ENCODE data around the gene AFF3. TPM values are rescaled to one million over a fixed set of nuclear protein-coding genes. Genes with fewer than 3 reads are reported as not detected.

Gene AFF3
- total RNA-seq, 1 experiment from 2014 or later, result 0.22 TPM

- no peaks in the 10 kb centered on the region for H3K79me1 ChIP-seq (ENCODE audit: insufficient read depth, low read depth, low read length, poor library complexity, severe bottlenecking)
- no peaks in the 10 kb centered on the region for H3K79me2 ChIP-seq (ENCODE audit: insufficient read depth, low read length)
- Mint-ChIP-seq H3K27me3 (ENCODE audit: low read depth) (peaks cover 5% of the 10 kb centered on the region), H3K36me3 (ENCODE audit: insufficient read depth in 1 of 3, low read depth in 3 of 3) (no peaks in the 10 kb centered on the region), H3K27ac (no peak overlapping the region; a peak in 1 of 7 replicates), H3K4me3 (no peak overlapping the region; a peak in 1 of 5 replicates), H3K9me3 (no peaks in the 10 kb centered on the region), H3K4me1 (peaks cover 3 to 4% of the 10 kb centered on the region in 2 experiments; a peak in 1 of 4 replicates)
- H3K27me3 ChIP-seq (ENCODE audit: insufficient read depth, low read length), result no peaks in the 10 kb centered on the region
- no peak overlapping the region for H3K4ac ChIP-seq (ENCODE audit: low read depth, low read length)
- no peak overlapping the region for H3K27ac ChIP-seq (ENCODE audit: insufficient read length, low read depth, low read length)
- no peaks in the 10 kb centered on the region for H3K9me3 ChIP-seq (ENCODE audit: control insufficient read depth, low read depth, low read length)
- no peak overlapping the region for H2BK20ac ChIP-seq (ENCODE audit: low read depth, low read length, poor library complexity, severe bottlenecking)
- H2AK5ac ChIP-seq (ENCODE audit: insufficient read length, low read length), result no peak overlapping the region
- H4K91ac ChIP-seq (ENCODE audit: insufficient read length, low read depth, low read length), result no peak overlapping the region
- no peak for DNase-seq
- H3K4me1 ChIP-seq (ENCODE audit: insufficient read depth, low read length), result no peaks in the 10 kb centered on the region
- H2BK5ac ChIP-seq (ENCODE audit: insufficient read length, low read length), result no peak overlapping the region
- no peak overlapping the region for H3K14ac ChIP-seq (ENCODE audit: insufficient read depth, low read length)
- no peak overlapping the region for H3T11ph ChIP-seq (ENCODE audit: low read length)
- no peak overlapping the region for H2BK120ac ChIP-seq (ENCODE audit: low read depth, low read length, poor library complexity, severe bottlenecking)
- no peak overlapping the region for H2BK12ac ChIP-seq (ENCODE audit: insufficient read length, low read depth, low read length)
- no peak overlapping the region for H2AFZ ChIP-seq (ENCODE audit: low read length)
- H3K23me2 ChIP-seq (ENCODE audit: insufficient read length, low read depth, low read length, poor library complexity, severe bottlenecking), result no peaks in the 10 kb centered on the region
- no CpG with 5 or more reads among the region's 10 CpGs for WGBS (ENCODE audit: extremely low coverage, insufficient read length, low lambda C conversion rate)
- H3K4me2 ChIP-seq (ENCODE audit: insufficient read depth, insufficient read length, low read length), result no peak overlapping the region
- no peaks in the 10 kb centered on the region for H4K20me1 ChIP-seq (ENCODE audit: control insufficient read depth, insufficient read depth, insufficient read length)
- H3K9ac ChIP-seq (ENCODE audit: extremely low read depth, insufficient read length, low read length), result no peak overlapping the region
- TF ChIP-seq, protein P1, sequence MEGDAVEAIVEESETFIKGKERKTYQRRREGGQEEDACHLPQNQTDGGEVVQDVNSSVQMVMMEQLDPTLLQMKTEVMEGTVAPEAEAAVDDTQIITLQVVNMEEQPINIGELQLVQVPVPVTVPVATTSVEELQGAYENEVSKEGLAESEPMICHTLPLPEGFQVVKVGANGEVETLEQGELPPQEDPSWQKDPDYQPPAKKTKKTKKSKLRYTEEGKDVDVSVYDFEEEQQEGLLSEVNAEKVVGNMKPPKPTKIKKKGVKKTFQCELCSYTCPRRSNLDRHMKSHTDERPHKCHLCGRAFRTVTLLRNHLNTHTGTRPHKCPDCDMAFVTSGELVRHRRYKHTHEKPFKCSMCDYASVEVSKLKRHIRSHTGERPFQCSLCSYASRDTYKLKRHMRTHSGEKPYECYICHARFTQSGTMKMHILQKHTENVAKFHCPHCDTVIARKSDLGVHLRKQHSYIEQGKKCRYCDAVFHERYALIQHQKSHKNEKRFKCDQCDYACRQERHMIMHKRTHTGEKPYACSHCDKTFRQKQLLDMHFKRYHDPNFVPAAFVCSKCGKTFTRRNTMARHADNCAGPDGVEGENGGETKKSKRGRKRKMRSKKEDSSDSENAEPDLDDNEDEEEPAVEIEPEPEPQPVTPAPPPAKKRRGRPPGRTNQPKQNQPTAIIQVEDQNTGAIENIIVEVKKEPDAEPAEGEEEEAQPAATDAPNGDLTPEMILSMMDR (conservative IDR thresholded peaks at IDR 0.05), result no peak
- H3K56ac ChIP-seq (ENCODE audit: insufficient read length, low read depth, low read length), result no peak overlapping the region
- H4K8ac ChIP-seq (replicated peaks; ENCODE audit: insufficient read length, low read depth, low read length), result no peak overlapping the region
- H3K18ac ChIP-seq (ENCODE audit: insufficient read length, low read depth, low read length), result no peak overlapping the region
- no peak overlapping the region for H2BK15ac ChIP-seq (ENCODE audit: low read depth, low read length)
- no peak overlapping the region for H3K23ac ChIP-seq (ENCODE audit: insufficient read length, low read depth, low read length)
- no peak overlapping the region for H4K5ac ChIP-seq (ENCODE audit: insufficient read length, low read depth, low read length)
Measured at GRCh38 chr2:99864561-99865553, 277.5 kb downstream of the AFF3 start.
